AG09319 (cell line): ENCODE data around the gene ZNF331.

Experiments
- DNase-seq: peaks from one replicate; pipeline ENCODE4 v3.0.0-alpha.2; 2010; ENCODE audit warnings: low read depth; ENCODE audit errors: extremely low read depth
- TF ChIP-seq, protein P1 (sequence below): IDR thresholded peaks from 2 replicates; pipeline ENCODE4 v1.5.1; 2011; ENCODE audit warnings: low read depth, mild to moderate bottlenecking, inconsistent platforms, low read length, moderate library complexity

Gene ZNF331

DNA sequence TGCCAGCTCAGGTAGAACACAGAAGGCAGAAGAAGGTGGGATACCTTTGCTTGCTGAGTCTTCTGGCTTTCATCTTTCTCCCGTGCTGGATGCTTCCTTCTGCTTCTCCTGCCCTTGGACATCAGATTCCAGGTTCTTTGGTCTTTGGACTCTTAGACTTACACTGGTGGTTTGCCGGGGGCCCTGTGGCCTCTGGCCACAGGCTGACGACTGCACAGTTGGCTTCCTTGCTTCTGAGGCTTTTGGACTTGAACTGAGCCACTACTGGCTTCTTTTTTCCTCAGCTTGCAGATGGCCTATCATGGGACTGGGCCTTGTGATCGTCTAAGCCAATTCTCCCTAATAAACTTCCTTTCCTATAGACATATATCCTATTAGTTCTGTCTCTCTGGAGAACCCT is 19.8 kb upstream of the ZNF331 start:
- TF ChIP-seq, protein P1, sequence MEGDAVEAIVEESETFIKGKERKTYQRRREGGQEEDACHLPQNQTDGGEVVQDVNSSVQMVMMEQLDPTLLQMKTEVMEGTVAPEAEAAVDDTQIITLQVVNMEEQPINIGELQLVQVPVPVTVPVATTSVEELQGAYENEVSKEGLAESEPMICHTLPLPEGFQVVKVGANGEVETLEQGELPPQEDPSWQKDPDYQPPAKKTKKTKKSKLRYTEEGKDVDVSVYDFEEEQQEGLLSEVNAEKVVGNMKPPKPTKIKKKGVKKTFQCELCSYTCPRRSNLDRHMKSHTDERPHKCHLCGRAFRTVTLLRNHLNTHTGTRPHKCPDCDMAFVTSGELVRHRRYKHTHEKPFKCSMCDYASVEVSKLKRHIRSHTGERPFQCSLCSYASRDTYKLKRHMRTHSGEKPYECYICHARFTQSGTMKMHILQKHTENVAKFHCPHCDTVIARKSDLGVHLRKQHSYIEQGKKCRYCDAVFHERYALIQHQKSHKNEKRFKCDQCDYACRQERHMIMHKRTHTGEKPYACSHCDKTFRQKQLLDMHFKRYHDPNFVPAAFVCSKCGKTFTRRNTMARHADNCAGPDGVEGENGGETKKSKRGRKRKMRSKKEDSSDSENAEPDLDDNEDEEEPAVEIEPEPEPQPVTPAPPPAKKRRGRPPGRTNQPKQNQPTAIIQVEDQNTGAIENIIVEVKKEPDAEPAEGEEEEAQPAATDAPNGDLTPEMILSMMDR, result no peak
- DNase-seq, result no peak

GRCh38 chr19:53518716-53519115 is 19.2 kb upstream of the ZNF331 start:
- DNase-seq, result no peak
- TF ChIP-seq, protein P1, result no peak

- no peak for DNase-seq
- TF ChIP-seq, protein P1, result no peak
Observed at GRCh38 chr19:53519446-53519845, 18.5 kb upstream of the ZNF331 start.

GRCh38 chr19:53520163-53520546 is 17.8 kb upstream of the ZNF331 start:
- TF ChIP-seq, protein P1, result no peak
- no peak for DNase-seq

DNA sequence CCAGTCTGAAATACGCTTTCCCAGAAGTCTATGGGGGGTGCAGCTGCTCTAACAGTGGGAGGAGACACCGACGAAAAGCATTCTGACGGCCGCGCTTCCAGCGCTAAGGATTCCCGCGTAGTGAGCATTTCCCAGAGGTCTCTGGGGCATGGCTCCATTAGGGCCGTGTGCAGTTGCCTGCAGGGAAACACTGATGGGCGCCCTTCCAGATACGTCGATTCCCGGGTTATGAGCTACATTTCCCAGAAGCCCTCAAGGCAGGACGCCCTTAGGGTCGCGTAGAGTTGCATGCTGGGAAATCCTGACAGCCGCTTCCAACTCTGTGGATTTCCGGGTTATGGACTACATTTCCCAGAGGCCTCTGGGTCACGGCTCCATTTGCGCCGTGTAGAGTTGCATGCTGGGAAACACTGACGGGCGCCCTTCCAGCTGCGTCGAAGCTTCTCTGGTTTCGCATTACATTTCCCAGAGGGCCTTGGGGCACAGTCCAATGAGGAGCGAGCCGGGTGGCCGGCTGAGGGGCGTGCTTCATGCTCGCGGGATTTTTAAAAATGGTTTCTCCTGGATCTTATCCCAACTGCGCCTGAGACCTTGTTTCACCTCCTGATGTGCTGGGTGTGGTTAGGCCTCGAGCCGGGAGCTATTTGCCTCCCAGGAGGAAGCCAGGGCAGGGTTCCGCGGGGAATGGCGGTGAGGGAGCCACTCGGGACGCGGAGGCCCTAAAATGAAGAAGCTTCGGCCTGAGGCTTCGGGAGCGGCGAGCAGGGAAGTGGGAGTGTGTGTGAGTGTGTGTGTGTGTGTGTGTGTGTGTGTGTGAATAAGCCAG is 17.2 kb upstream of the ZNF331 start:
- peak; percentile 96 for DNase-seq
- TF ChIP-seq, protein P1, result no peak

GRCh38 chr19:53521373-53522202 is 16.4 kb upstream of the ZNF331 start:
- TF ChIP-seq, protein P1, result no peak
- no peak for DNase-seq

- DNase-seq, result no peak
- TF ChIP-seq, protein P1, result no peak
Observed at GRCh38 chr19:53525922-53526321, 12.0 kb upstream of the ZNF331 start.
